ENCODE data around the gene CFAP45. TPM values are rescaled to one million over a fixed set of nuclear protein-coding genes. Genes with fewer than 3 reads are reported as not detected.

The CFAP45 gene
- total and polyA plus RNA-seq, 2 donors (not counting 1 experiment from before 2014, with no cell fraction given): 1.3 to 2.4 TPM

GRCh38 chr1:159940006-159940620 lies 40.1 kb upstream of the CFAP45 start:
- H3K4me2 ChIP-seq (replicated peaks; ENCODE audit: low read depth, low read length, poor library complexity, severe bottlenecking): no peak overlapping the region
- H3K27ac Mint-ChIP-seq: no peak overlapping the region
- TF ChIP-seq EZH2 (IDR thresholded peaks at IDR 0.05; ENCODE audit: borderline replicate concordance, insufficient read depth, low read depth, low read length, poor library complexity, severe bottlenecking) (no peak), CTCF (IDR thresholded peaks at IDR 0.05) (no peak)
- no peaks in the 10 kb centered on the region for H4K20me1 ChIP-seq (ENCODE audit: control insufficient read depth, insufficient read depth, low read length, poor library complexity, severe bottlenecking)
- H3K4me3 ChIP-seq (ENCODE audit: control extremely low read depth in 1 of 5, extremely low read depth in 1 of 5, insufficient read depth in 1 of 5, low read depth in 2 of 5, low read length in 4 of 5): no peak overlapping the region
- no peak overlapping the region for H3K4me3 Mint-ChIP-seq
- CTCF ChIA-PET: interaction anchor here (1.3 to 10.7 kb wide), 6 partner anchors 17 to 145 kb away, joined by 4 to 177 read pairs (median 11); partner anchors contain the start of gene TAGLN2
- WGBS (ENCODE audit: insufficient coverage): 92% methylated on average over 8 of the region's 11 CpGs
- no peaks in the 10 kb centered on the region for H3K79me2 ChIP-seq (ENCODE audit: control insufficient read depth, insufficient read depth, low read length)
- peaks cover 0 to 4% (median 0%) of the 10 kb centered on the region in 3 donors for H3K9me3 ChIP-seq (ENCODE audit: control extremely low read depth in 1 of 3, control insufficient read depth in 2 of 3, insufficient read depth in 1 of 3, low read length in 2 of 3)
- ATAC-seq (ENCODE audit: low read depth) (no peak), DNase-seq (no peak)
- H3K4me1 Mint-ChIP-seq: peaks cover 52% of the 10 kb centered on the region
- intact Hi-C loops (cut with micrococcal nuclease): no loop called here
- no peak overlapping the region for H2AFZ ChIP-seq (ENCODE audit: insufficient read depth, low read depth, low read length, poor library complexity, severe bottlenecking)
- peaks cover 0 to 15% (median 11%) of the 10 kb centered on the region in 4 experiments for H3K27me3 ChIP-seq (replicated peaks in 1 of 4; ENCODE audit: control extremely low read depth in 1 of 4, control insufficient read depth in 3 of 4, insufficient read depth in 4 of 4, low read length in 3 of 4)
- no peak overlapping the region for H3K27ac ChIP-seq (ENCODE audit: low read length in 2 of 2)
- POLR2A ChIA-PET: no interaction called here
- no peaks in the 10 kb centered on the region for H3K9me3 Mint-ChIP-seq (ENCODE audit: insufficient read depth)
- H3K9ac ChIP-seq (ENCODE audit: low read length): no peak overlapping the region
- peaks cover 22% of the 10 kb centered on the region for H3K27me3 Mint-ChIP-seq
- no peaks in the 10 kb centered on the region for H3K36me3 ChIP-seq (replicated peaks in 1 of 2; ENCODE audit: control extremely low read depth in 1 of 2, control insufficient read depth in 1 of 2, extremely low read depth in 1 of 2, insufficient read depth in 2 of 2, low read length in 1 of 2)
- peaks cover 46 to 47% of the 10 kb centered on the region in 2 donors for H3K4me1 ChIP-seq (ENCODE audit: control insufficient read depth in 2 of 2, insufficient read depth in 2 of 2, low read length in 2 of 2)

- no peak overlapping the region for H3K4me3 ChIP-seq (ENCODE audit: control extremely low read depth in 1 of 5, extremely low read depth in 1 of 5, insufficient read depth in 1 of 5, low read depth in 2 of 5, low read length in 4 of 5)
- Mint-ChIP-seq H3K27me3 (peaks cover 17% of the 10 kb centered on the region), H3K4me3 (no peak overlapping the region), H3K9me3 (ENCODE audit: insufficient read depth) (no peaks in the 10 kb centered on the region), H3K4me1 (peaks cover 47% of the 10 kb centered on the region), H3K27ac (no peak overlapping the region)
- H3K9me3 ChIP-seq (ENCODE audit: control extremely low read depth in 1 of 3, control insufficient read depth in 2 of 3, insufficient read depth in 1 of 3, low read length in 2 of 3): peaks cover 0 to 4% (median 0%) of the 10 kb centered on the region in 3 donors
- 100% methylated on average over 1 of the region's 3 CpGs for WGBS (ENCODE audit: insufficient coverage)
- POLR2A ChIA-PET: interaction anchor here (0.6 kb wide), 1 partner anchor 1759 kb away, joined by 3 read pairs; no protein-coding TSS in a partner anchor
- peaks cover 0 to 10% (median 6%) of the 10 kb centered on the region in 4 experiments for H3K27me3 ChIP-seq (replicated peaks in 1 of 4; ENCODE audit: control extremely low read depth in 1 of 4, control insufficient read depth in 3 of 4, insufficient read depth in 4 of 4, low read length in 3 of 4)
- H4K20me1 ChIP-seq (ENCODE audit: control insufficient read depth, insufficient read depth, low read length, poor library complexity, severe bottlenecking): no peaks in the 10 kb centered on the region
- H3K36me3 ChIP-seq (replicated peaks in 1 of 2; ENCODE audit: control extremely low read depth in 1 of 2, control insufficient read depth in 1 of 2, extremely low read depth in 1 of 2, insufficient read depth in 2 of 2, low read length in 1 of 2): no peaks in the 10 kb centered on the region
- H3K27ac ChIP-seq (ENCODE audit: low read length in 2 of 2): no peak overlapping the region
- H2AFZ ChIP-seq (ENCODE audit: insufficient read depth, low read depth, low read length, poor library complexity, severe bottlenecking): no peak overlapping the region
- no peak overlapping the region for H3K4me2 ChIP-seq (replicated peaks; ENCODE audit: low read depth, low read length, poor library complexity, severe bottlenecking)
- no peak for TF ChIP-seq EZH2 (IDR thresholded peaks at IDR 0.05; ENCODE audit: borderline replicate concordance, insufficient read depth, low read depth, low read length, poor library complexity, severe bottlenecking)
- no peak for TF ChIP-seq CTCF (IDR thresholded peaks at IDR 0.05)
- no peaks in the 10 kb centered on the region for H3K79me2 ChIP-seq (ENCODE audit: control insufficient read depth, insufficient read depth, low read length)
- CTCF ChIA-PET: interaction anchor here (1.3 to 10.7 kb wide), 6 partner anchors 17 to 146 kb away, joined by 4 to 177 read pairs (median 11); partner anchors contain the start of gene TAGLN2
- H3K4me1 ChIP-seq (ENCODE audit: control insufficient read depth in 2 of 2, insufficient read depth in 2 of 2, low read length in 2 of 2): peaks cover 41 to 43% of the 10 kb centered on the region in 2 donors
- ATAC-seq (ENCODE audit: low read depth) (no peak), DNase-seq (no peak)
- intact Hi-C loops (cut with micrococcal nuclease): loop anchor here (5.0 kb wide), 3 partner anchors 87 to 313 kb away; no protein-coding TSS in a partner anchor
- H3K9ac ChIP-seq (ENCODE audit: low read length): no peak overlapping the region
These were observed 39.7 kb upstream of the CFAP45 start for GRCh38 chr1:159939678-159940002.
